Measurements from ENCODE around the gene EXD2.
A peak's percentile ranks its signal among the peaks of the same experiment; 100 is the strongest.
"Not testable (repeated sequence)": the region's sequence is repeated elsewhere in the genome, so short reads cannot be mapped to it uniquely, and the experiment has no call there.

The EXD2 gene, protein sequence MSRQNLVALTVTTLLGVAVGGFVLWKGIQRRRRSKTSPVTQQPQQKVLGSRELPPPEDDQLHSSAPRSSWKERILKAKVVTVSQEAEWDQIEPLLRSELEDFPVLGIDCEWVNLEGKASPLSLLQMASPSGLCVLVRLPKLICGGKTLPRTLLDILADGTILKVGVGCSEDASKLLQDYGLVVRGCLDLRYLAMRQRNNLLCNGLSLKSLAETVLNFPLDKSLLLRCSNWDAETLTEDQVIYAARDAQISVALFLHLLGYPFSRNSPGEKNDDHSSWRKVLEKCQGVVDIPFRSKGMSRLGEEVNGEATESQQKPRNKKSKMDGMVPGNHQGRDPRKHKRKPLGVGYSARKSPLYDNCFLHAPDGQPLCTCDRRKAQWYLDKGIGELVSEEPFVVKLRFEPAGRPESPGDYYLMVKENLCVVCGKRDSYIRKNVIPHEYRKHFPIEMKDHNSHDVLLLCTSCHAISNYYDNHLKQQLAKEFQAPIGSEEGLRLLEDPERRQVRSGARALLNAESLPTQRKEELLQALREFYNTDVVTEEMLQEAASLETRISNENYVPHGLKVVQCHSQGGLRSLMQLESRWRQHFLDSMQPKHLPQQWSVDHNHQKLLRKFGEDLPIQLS

GRCh38 chr14:69191340-69192111, at the start of gene EXD2:
Gene EXD2, plus strand, starts transcription at chr14:69191498. Its CDS starts 17,973 bp downstream, at chr14:69209471.
- DNase-seq = peak; percentile 87

- no peak for DNase-seq
Observed at GRCh38 chr14:69141550-69141949, 49.7 kb upstream of the EXD2 start.

GRCh38 chr14:69142101-69142500, 49.2 kb upstream of the EXD2 start:
- DNase-seq = no peak

DNA sequence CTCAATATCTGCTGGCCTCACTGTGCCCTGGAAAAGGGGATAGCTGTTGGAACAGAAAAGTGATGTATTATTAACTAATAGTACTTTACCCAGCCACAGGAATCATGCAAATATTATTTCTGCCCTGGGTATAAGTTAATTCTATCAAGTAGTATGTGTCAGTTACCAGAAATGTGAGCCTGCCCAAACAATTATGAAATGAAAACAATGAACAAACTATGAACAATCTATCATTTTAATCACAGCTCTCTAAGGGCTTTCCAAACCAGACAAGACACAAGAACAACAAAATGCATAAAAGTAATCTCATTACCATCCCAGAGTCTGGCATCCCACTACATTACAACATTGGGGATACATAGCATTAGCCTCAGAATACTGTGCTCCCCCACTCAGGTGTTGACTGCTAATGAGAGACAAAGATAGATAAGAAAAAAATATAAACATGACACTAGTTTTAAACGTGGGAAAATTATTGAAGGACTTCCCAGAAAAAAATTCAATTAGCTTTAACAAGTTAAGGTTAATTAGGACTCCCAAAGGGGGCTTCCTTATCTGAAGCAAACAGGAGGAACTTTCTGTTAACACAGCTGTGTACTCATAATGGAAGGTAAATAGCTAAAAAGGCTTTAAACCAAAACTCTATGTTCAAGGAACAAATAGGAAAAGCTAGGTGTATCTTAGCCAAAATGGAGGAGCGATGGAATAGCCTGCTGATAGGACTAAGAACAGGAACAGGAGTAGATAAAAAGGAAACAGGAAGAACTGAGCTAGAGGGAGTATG, 41.6 kb upstream of the EXD2 start:
- no peak for DNase-seq

DNA sequence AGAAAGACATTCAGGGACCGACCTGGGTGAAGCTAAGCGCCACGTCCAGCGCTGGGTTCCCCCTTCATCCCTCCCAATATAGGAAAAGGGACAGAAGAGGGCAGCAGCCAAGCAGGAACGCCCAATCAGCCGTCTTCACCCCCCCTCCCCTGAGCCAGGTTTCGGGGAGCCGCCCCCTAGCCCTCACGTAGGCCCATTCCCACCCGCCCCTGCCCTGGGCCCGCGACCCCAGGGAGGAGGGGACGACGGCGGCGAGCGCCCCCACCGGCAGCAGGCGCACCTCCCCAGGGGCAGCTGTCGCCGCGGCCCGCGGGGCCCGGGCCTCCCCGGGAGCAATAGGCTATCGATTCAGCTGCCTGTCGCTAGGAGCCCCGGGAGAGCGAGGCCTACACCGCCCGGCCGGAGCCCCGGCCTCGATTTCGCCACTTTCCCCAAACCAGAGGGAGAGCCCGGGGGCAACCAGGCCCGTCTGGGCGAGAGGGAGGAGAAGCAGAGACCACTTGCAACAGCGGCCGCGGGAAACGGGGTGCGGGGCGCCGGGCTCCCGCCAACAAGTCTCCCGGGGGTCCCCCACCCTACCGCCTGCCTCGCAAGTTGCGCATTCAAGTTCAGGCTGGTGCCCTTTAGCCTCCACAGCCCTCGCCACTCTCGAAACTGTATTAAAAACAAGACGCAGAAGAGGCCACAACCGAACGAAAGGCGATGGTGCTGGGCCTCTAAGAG, 39.7 kb upstream of the EXD2 start:
- no peak for DNase-seq

GRCh38 chr14:69152181-69152901, 39.0 kb upstream of the EXD2 start:
- DNase-seq = no peak

- DNase-seq = no peak
Observed at GRCh38 chr14:69152902-69153151, 38.5 kb upstream of the EXD2 start, which contains the start of gene DCAF5. Gene DCAF5, minus strand, starts transcription at chr14:69153119. Its CDS starts 141 bp downstream, at chr14:69152978.

GRCh38 chr14:69153152-69153872, 38.0 kb upstream of the EXD2 start:
- DNase-seq = peak; percentile 74

GRCh38 chr14:69153873-69154270, 37.4 kb upstream of the EXD2 start:
- no peak for DNase-seq

DNA sequence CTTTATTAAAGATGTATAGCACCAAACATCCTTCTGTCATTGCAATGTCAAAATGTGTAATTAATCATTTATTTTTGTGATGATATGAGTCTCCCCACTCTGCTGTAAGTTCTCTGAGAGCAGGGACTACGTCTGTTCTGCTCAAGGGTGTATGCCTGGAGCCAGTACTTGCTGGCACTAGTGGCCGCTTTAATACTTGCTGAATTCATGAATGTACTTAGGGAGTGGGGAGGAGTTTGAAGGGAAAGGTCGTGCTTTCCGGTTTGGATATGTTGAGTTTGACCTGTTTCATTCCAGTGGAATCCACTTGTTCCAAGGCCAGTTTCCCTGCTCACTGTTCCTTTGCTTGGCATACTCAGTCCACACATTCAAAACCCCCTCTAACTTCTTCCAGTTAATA, 36.5 kb upstream of the EXD2 start:
- no peak for DNase-seq

DNA sequence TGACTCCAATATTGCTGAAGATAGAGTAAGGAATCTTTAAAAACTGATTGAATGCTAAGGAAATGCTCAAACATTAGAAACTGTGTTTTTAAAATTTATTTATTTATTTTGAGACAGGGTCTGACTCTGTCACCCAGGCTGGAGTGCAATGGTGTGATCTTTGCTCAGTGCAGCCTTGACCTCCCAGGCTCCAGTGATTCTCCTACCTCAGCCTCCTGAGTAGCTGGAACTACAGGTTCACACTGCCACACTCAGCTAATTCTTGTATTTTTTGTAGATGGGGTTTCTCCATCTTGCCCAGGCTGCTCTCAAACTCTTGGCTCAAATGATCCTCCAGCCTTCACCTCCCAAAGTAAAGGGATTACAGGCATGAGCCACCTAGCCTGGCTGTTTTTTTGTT, 35.1 kb upstream of the EXD2 start:
- DNase-seq = no peak

GRCh38 chr14:69161590-69161989, 29.7 kb upstream of the EXD2 start:
- no peak for DNase-seq

- not testable (repeated sequence) for DNase-seq
Observed at GRCh38 chr14:69165787-69166186, 25.5 kb upstream of the EXD2 start.

DNA sequence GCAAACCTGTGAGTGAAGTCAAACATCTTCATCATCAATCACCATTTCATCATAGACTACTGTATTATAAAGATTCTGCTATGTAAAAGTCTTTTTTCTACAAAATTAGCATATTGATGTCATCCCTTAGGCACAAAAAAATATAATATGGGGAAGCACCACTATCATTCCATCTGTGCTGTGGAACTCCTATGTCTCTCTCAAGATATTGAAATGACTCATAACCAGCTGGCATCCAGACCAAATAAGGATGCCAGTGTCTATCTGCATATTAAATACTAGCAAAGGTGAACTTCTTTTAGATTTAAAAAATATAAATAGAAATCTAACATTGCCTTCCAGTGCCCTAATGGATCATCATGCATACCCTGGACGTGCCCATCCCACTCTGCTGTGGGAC, 20.5 kb upstream of the EXD2 start:
- DNase-seq = no peak

GRCh38 chr14:69171569-69171968, 19.7 kb upstream of the EXD2 start:
- no peak for DNase-seq

DNA sequence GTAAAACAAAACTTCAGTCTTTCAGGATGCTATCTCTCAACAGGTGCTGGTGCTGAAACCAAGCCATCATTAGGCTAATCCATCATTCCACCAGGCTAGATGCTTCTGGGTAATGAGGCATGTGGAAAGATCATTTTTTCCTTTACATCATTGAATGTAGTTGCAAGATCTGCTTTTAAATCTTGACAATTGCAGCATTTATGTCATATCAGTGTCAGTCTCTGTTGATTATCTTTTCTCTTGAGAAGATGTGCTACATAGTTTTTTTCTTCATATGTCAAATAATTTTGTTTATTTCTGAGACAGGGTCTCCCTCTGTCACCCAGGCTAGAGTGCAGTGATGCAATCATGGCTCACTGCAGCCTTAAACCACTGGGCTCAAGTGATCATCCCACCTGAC, 16.2 kb upstream of the EXD2 start:
- no peak for DNase-seq

DNA sequence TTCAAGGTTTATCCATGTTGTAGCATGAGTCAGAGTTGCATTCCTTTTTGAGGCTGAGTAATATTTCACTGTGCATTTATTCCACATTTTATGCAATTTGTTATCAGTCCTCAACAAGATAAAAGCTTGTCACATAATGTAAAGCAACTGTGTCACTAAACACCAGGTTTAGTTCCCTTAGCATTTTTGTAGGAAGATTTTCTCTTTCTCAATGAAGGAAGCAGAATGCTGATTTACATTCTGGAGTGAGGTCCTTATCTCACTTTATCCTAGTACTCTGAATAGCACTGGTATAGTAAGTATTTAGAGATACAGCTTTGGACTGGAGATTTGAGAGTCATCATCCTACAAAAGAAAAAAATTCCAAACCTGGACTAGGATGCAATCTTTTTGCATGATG, 9.8 kb upstream of the EXD2 start:
- no peak for DNase-seq

DNA sequence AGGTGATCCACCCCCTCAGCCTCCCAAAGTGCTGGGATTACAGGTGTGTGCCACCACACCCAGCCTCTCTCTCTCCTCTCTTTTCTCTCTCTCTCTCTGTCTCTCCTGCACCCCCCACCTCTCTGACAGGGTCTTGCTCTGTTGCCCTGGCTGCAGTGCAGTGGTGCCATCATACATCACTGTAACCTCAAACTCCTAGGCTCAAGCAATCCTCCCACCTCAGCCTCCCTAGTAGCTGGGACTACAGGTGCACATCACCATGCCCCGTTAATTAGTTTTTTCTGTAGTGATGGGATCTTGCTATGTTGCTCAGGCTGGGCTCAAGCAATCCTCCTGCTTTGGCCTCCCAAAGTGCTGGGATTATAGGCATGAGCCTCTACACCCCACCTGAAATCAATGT, 8.7 kb upstream of the EXD2 start:
- DNase-seq = not testable (repeated sequence)

DNA sequence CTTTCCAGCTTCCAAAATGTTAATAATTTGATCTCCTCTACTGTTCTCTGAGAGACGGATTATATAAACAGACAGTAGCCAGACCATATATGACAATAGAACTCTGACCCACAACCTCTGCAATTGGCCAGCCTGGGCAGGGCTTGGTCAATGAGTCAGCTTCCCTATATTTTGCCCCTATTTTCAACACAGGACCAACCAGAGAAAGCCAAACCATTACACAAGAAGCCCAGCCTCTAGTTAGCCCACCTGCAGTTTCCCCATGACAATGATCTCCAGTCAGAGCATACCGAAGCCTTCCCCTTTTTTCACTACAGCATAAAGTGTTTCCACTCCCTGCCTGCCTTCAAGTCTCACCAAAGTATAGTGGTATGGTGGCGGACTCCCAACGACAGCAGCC, 7.6 kb upstream of the EXD2 start:
- DNase-seq = no peak

- DNase-seq = no peak
Observed at GRCh38 chr14:69190191-69190590, 1.1 kb upstream of the EXD2 start.

- DNase-seq = no peak
Observed at GRCh38 chr14:69193721-69194120, 2.4 kb downstream of the EXD2 start.
